ENCODE data around the gene FAM171A2.
"Not testable (repeated sequence)": the region's sequence is repeated elsewhere in the genome, so short reads cannot be mapped to it uniquely, and the experiment has no call there.

- not testable (repeated sequence) for TF ChIP-seq CTCF, EP300, POLR2A (IDR thresholded peaks at IDR 0.05)
Measured at GRCh38 chr17:44329516-44329915, 34.1 kb downstream of the FAM171A2 start.

Data from tibial nerve (tissue), 4 donors.